NCI-H2196 treated with DMSO at 0.1 percent for 48 hours (cell line): ENCODE measurements around the gene IFIT5.
"Not testable (repeated sequence)": the region's sequence is repeated elsewhere in the genome, so short reads cannot be mapped to it uniquely, and the experiment has no call there.

ENCODE experiments used
- DNase-seq: peaks from one replicate; lab custom pipeline; 2025; ENCODE audit not compliant: unreplicated experiment; lab: John Stamatoyannopoulos, UW

IFIT5 gene

GRCh38 chr10:89414146-89414878, at the start of gene IFIT5:
Gene IFIT5, plus strand, starts transcription at chr10:89414568. Its CDS starts 231 bp downstream, at chr10:89414799.
- DNase-seq, result no peak

GRCh38 chr10:89367529-89367928, 46.8 kb upstream of the IFIT5 start:
- no peak for DNase-seq

GRCh38 chr10:89368129-89368528, 46.2 kb upstream of the IFIT5 start:
- DNase-seq, result no peak

- no peak for DNase-seq
These were observed 44.9 kb upstream of the IFIT5 start for GRCh38 chr10:89369156-89370105.

- DNase-seq, result no peak
These were observed 43.3 kb upstream of the IFIT5 start for GRCh38 chr10:89371079-89371478.

GRCh38 chr10:89371987-89372386, 42.4 kb upstream of the IFIT5 start:
- DNase-seq, result no peak

GRCh38 chr10:89373916-89374711, 40.3 kb upstream of the IFIT5 start:
- DNase-seq, result peak; percentile 23

- no peak for DNase-seq
These were observed 39.6 kb upstream of the IFIT5 start for GRCh38 chr10:89374713-89375141.

GRCh38 chr10:89377705-89378637, 36.4 kb upstream of the IFIT5 start, which contains the start of gene IFIT1B:
Gene IFIT1B, plus strand, starts transcription at chr10:89378056. Its CDS starts 80 bp downstream, at chr10:89378136.
- DNase-seq, result no peak

GRCh38 chr10:89379103-89379502, 35.3 kb upstream of the IFIT5 start:
- DNase-seq, result no peak

GRCh38 chr10:89382757-89383156, 31.6 kb upstream of the IFIT5 start:
- DNase-seq, result no peak

GRCh38 chr10:89384474-89385340, 29.7 kb upstream of the IFIT5 start:
- no peak for DNase-seq

GRCh38 chr10:89388806-89389205, 25.6 kb upstream of the IFIT5 start:
- no peak for DNase-seq

- no peak for DNase-seq
These were observed 25.1 kb upstream of the IFIT5 start for GRCh38 chr10:89389254-89389653.

GRCh38 chr10:89390476-89391225, 23.7 kb upstream of the IFIT5 start:
- DNase-seq, result peak; percentile 16

GRCh38 chr10:89391226-89391576, 23.2 kb upstream of the IFIT5 start:
- DNase-seq, result not testable (repeated sequence)

- peak; percentile 9 for DNase-seq
These were observed 22.2 kb upstream of the IFIT5 start, which contains the start of gene IFIT1 for GRCh38 chr10:89391907-89392756. Gene IFIT1, plus strand, starts transcription at chr10:89392623. Its CDS starts 90 bp downstream, at chr10:89392713.
